ENCODE results near the gene BCR.
"Not testable (repeated sequence)": the region's sequence is repeated elsewhere in the genome, so short reads cannot be mapped to it uniquely, and the experiment has no call there.

BCR gene

DNA sequence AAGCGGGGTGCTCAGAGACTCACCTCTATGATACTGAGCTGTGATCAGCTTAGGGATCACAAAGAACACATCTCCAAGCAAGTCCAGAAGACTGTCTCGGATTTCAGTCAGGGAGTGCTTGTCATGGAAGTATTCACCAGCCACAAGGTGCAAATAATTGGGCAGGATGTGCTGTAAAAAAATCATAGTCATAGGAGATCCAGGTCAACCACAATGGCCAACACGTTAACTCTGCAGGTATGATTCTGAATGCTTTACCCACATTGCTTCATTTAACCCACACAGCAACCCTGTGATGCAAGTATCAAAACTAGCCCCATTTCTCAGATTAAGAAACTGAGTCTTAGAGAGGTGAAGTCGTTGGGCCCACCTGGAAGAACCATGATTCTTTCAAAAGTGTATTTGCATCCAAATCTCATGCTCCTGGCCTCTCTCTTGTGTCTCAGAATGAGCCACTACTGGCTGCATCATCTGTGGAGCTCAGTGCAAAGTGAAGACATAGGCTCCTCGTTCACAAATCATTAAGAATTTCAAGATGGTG, 179.3 kb downstream of the BCR start:
- no peak for DNase-seq
- no peak overlapping the region for H3K4me3 Mint-ChIP-seq
- H3K27me3 Mint-ChIP-seq (ENCODE audit: low read depth, poor library complexity) = peaks cover 23% of the 10 kb centered on the region
- TF ChIP-seq, protein P1, sequence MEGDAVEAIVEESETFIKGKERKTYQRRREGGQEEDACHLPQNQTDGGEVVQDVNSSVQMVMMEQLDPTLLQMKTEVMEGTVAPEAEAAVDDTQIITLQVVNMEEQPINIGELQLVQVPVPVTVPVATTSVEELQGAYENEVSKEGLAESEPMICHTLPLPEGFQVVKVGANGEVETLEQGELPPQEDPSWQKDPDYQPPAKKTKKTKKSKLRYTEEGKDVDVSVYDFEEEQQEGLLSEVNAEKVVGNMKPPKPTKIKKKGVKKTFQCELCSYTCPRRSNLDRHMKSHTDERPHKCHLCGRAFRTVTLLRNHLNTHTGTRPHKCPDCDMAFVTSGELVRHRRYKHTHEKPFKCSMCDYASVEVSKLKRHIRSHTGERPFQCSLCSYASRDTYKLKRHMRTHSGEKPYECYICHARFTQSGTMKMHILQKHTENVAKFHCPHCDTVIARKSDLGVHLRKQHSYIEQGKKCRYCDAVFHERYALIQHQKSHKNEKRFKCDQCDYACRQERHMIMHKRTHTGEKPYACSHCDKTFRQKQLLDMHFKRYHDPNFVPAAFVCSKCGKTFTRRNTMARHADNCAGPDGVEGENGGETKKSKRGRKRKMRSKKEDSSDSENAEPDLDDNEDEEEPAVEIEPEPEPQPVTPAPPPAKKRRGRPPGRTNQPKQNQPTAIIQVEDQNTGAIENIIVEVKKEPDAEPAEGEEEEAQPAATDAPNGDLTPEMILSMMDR (IDR thresholded peaks at IDR 0.05) = no peak
- no peaks in the 10 kb centered on the region for H3K36me3 Mint-ChIP-seq (ENCODE audit: low read depth)
- H3K27ac Mint-ChIP-seq = no peak overlapping the region
- peaks cover 12% of the 10 kb centered on the region for H3K4me1 Mint-ChIP-seq
- peaks cover 4% of the 10 kb centered on the region for H3K9me3 Mint-ChIP-seq

DNA sequence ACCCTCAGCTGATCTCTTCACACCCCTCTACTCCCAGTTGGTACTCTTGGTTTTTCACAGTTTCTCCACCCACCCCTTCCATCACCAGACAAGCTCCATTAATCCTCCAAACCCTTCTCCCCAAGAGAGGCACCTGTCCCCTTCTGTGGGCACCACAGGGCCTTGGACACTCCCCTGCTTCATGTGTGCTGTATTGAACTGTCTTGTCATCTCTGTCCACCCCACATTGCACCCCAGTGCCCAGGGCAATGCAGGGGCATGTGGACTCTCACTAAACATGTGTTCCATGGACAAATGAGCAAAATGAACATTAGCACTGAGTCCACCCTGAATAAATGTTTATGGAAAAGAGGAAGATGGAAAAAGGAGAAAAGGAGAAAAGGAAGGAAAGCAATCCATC, 181.4 kb downstream of the BCR start:
- Mint-ChIP-seq H3K4me1 (peaks cover 9% of the 10 kb centered on the region), H3K9me3 (peaks cover 4% of the 10 kb centered on the region), H3K27ac (no peak overlapping the region), H3K36me3 (ENCODE audit: low read depth) (no peaks in the 10 kb centered on the region), H3K27me3 (ENCODE audit: low read depth, poor library complexity) (peaks cover 28% of the 10 kb centered on the region), H3K4me3 (no peak overlapping the region)
- TF ChIP-seq, protein P1 (IDR thresholded peaks at IDR 0.05) = no peak
- DNase-seq = no peak

DNA sequence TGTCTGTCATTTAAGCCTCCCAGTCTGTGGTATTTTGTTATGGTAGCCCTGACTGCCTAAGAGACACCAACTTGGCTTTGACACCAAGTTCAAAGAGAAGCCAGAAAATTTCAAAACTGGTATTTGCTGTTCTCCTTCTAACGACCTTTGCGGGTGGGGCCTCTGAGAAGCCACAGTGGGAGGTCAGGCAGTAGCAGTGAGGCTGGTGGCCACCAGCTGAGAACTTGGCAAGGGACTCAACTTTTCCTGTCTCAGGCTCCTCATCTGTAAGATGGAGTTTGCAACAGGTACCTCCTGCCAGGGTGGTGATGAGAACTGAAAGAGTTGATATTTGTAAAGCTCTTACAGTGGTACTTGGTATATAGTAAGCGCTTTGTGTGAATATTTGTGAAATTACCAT, 183.4 kb downstream of the BCR start:
- Mint-ChIP-seq H3K27ac (no peak overlapping the region), H3K4me1 (no peaks in the 10 kb centered on the region), H3K4me3 (no peak overlapping the region), H3K36me3 (ENCODE audit: low read depth) (peaks cover 12% of the 10 kb centered on the region), H3K9me3 (peaks cover 4% of the 10 kb centered on the region), H3K27me3 (ENCODE audit: low read depth, poor library complexity) (peaks cover 36% of the 10 kb centered on the region)
- DNase-seq = no peak
- TF ChIP-seq, protein P1 (IDR thresholded peaks at IDR 0.05) = no peak

DNA sequence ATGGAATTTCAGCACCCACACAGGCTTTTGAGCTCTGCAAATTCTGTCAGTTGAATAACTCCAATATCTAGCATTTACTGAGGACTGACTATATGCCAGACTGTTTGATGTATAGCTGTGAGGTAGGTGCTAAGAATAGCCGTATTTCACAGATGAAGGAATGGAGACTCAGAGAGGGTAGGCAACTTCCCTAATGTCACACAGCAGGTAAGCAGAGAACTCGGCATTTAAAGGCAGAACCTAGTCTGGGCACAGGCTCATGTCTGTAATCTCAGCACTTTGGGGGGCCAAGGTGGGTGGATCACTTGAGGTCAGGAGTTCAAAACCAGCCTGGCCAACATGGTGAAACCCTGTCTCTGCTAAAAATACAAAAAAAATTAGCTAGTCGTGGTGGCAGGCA, 184.1 kb downstream of the BCR start:
- no peak overlapping the region for H3K4me3 Mint-ChIP-seq
- TF ChIP-seq, protein P1 (IDR thresholded peaks at IDR 0.05) = no peak
- no peak for DNase-seq

DNA sequence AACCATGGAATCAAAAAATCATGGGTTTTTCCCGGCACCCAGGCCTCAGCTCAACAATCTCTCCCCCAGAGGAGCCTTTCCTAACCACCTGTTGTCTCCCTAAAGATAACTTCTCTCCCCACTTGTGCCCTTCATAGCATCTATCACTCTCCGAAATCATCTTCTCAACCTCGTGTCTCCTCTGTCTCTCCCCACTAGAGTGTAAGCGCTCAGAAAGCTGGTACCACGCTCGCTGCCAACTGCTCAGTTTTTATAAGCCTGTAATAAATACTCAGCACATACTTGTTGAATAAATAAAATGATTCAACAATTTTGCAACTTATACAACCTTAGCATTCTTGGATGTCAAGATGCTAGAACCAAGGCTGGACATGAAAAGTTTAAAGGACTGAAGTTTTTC, 185.2 kb downstream of the BCR start:
- no peak overlapping the region for H3K27ac Mint-ChIP-seq
- H3K27me3 Mint-ChIP-seq (ENCODE audit: low read depth, poor library complexity) = peaks cover 42% of the 10 kb centered on the region
- no peak overlapping the region for H3K4me3 Mint-ChIP-seq
- TF ChIP-seq, protein P1 (IDR thresholded peaks at IDR 0.05) = no peak
- peaks cover 28% of the 10 kb centered on the region for H3K36me3 Mint-ChIP-seq (ENCODE audit: low read depth)
- peaks cover 4% of the 10 kb centered on the region for H3K9me3 Mint-ChIP-seq
- no peaks in the 10 kb centered on the region for H3K4me1 Mint-ChIP-seq
- no peak for DNase-seq

More for the DNA sequence above, 184.1 kb downstream of the BCR start:
- H3K27me3 Mint-ChIP-seq (ENCODE audit: low read depth, poor library complexity) = peaks cover 36% of the 10 kb centered on the region
- H3K27ac Mint-ChIP-seq = no peak overlapping the region
- peaks cover 19% of the 10 kb centered on the region for H3K36me3 Mint-ChIP-seq (ENCODE audit: low read depth)
- H3K9me3 Mint-ChIP-seq = peaks cover 4% of the 10 kb centered on the region
- no peaks in the 10 kb centered on the region for H3K4me1 Mint-ChIP-seq

DNA sequence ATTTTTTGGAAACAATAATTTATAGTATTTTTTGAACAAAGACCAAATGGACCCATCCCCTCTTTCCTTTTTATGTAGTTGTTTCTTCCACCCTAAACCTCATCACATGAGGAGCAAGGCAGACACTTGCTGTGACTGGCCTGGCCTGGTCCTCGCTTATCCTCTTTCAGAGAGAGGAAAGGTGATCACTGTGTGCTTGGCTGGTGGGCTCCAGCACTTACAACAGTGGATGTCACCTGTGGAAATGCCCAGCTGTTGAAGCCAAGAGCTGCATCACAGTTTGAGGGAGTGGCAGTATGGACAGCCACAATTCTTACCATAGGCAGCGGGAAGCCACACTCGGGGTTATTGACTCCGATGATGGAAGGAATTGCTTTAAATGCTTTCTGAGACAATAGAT, 185.7 kb downstream of the BCR start:
- no peak overlapping the region for H3K4me3 Mint-ChIP-seq
- no peak overlapping the region for H3K27ac Mint-ChIP-seq
- H3K36me3 Mint-ChIP-seq (ENCODE audit: low read depth) = peaks cover 29% of the 10 kb centered on the region
- H3K4me1 Mint-ChIP-seq = no peaks in the 10 kb centered on the region
- DNase-seq = no peak
- H3K9me3 Mint-ChIP-seq = peaks cover 4% of the 10 kb centered on the region
- TF ChIP-seq, protein P1 (IDR thresholded peaks at IDR 0.05) = no peak
- H3K27me3 Mint-ChIP-seq (ENCODE audit: low read depth, poor library complexity) = peaks cover 46% of the 10 kb centered on the region

DNA sequence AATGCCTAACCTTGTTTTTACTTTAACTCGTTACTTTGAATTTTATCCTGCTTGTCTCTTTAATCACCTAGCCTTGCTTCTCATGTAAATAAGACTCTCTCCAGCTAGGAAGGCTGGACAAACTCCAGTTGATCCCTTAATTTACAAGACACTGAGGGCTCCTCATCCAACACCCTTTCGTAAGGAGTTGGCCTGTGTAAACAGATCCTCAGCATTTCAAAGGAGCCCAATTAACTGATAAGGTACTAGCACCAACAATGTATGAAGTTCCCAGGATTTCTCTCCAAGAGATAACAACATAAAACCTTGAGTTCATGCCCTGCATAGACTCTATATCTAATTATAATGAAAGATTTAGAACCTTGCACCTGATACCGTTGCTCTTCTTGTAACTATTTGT, 186.9 kb downstream of the BCR start:
- Mint-ChIP-seq H3K27me3 (ENCODE audit: low read depth, poor library complexity) (peaks cover 47% of the 10 kb centered on the region), H3K36me3 (ENCODE audit: low read depth) (peaks cover 29% of the 10 kb centered on the region)
- H3K4me3 Mint-ChIP-seq, DNase-seq, H3K9me3 Mint-ChIP-seq, H3K4me1 Mint-ChIP-seq, H3K27ac Mint-ChIP-seq: not testable (repeated sequence)
